HEK293T (cell line): ENCODE results near the gene TP53.

ENCODE experiments used
- CTCF ChIA-PET: fragments of 350-600 bp; formaldehyde crosslinking; extraction: SDS; loops from one replicate; lab custom pipeline; 2021; ENCODE audit warnings: antibody characterized with exemption, inconsistent platforms; lab: Yijun Ruan, JAX
- POLR2A ChIA-PET: fragments of 350-600 bp; formaldehyde crosslinking; extraction: SDS; loops from one replicate; lab custom pipeline; 2020; ENCODE audit warnings: antibody characterized with exemption, inconsistent platforms; lab: Yijun Ruan, JAX
- DNase-seq: peaks from one replicate; pipeline ENCODE4 v3.0.0; 2012; ENCODE audit warnings: mixed read lengths; ENCODE audit errors: extremely low spot score
- ARNT ChIP-seq: fragments of 450-650 bp; IDR thresholded peaks from 2 replicates; pipeline ENCODE4 v1.6.1; 2017; ENCODE audit warnings: mild to moderate bottlenecking
- BHLHE40 ChIP-seq: fragments of 450-650 bp; IDR thresholded peaks from 2 replicates; pipeline ENCODE4 v1.6.1; 2016; ENCODE audit warnings: mild to moderate bottlenecking, moderate library complexity, borderline replicate concordance
- CTBP1 ChIP-seq: fragments of 450-650 bp; IDR thresholded peaks from 2 replicates; pipeline ENCODE4 v1.6.1; 2016; ENCODE audit warnings: borderline replicate concordance
- ELF4 ChIP-seq: fragments of 450-650 bp; IDR thresholded peaks from 2 replicates; pipeline ENCODE4 v1.6.1; 2017; ENCODE audit warnings: antibody characterized with exemption
- FOXA1 ChIP-seq: fragments of 450-650 bp; IDR thresholded peaks from 2 replicates; pipeline ENCODE4 v1.6.1; 2016; ENCODE audit warnings: mild to moderate bottlenecking
- FOXK2 ChIP-seq: fragments of 450-650 bp; IDR thresholded peaks from 2 replicates; pipeline ENCODE4 v1.6.1; 2016; ENCODE audit warnings: mild to moderate bottlenecking
- FOXM1 ChIP-seq: fragments of 450-650 bp; IDR thresholded peaks from 2 replicates; pipeline ENCODE4 v1.6.1; 2017; ENCODE audit warnings: mild to moderate bottlenecking, borderline replicate concordance
- HDGF ChIP-seq: fragments of 450-650 bp; IDR thresholded peaks from 2 replicates; pipeline ENCODE4 v1.6.1; 2017; ENCODE audit warnings: antibody characterized with exemption, borderline replicate concordance
- L3MBTL2 ChIP-seq: fragments of 450-650 bp; conservative IDR thresholded peaks from 2 replicates; pipeline ENCODE4 v1.6.1; 2016; ENCODE audit warnings: mild to moderate bottlenecking
- LEF1 ChIP-seq: fragments of 450-650 bp; IDR thresholded peaks from 2 replicates; pipeline ENCODE4 v1.6.1; 2017; ENCODE audit warnings: mild to moderate bottlenecking, borderline replicate concordance
- NFRKB ChIP-seq: fragments of 450-650 bp; IDR thresholded peaks from 2 replicates; pipeline ENCODE4 v1.6.1; 2016; ENCODE audit warnings: mild to moderate bottlenecking, moderate library complexity
- SP1 ChIP-seq: fragments of 450-650 bp; IDR thresholded peaks from 2 replicates; pipeline ENCODE4 v1.6.1; 2017
- SUZ12 ChIP-seq: fragments of 450-650 bp; IDR thresholded peaks from 2 replicates; pipeline ENCODE4 v1.6.1; 2016; ENCODE audit warnings: mild to moderate bottlenecking
- TARDBP ChIP-seq: fragments of 450-650 bp; IDR thresholded peaks from 2 replicates; pipeline ENCODE4 v1.6.1; 2016
- ZNF384 ChIP-seq: fragments of 450-650 bp; IDR thresholded peaks from 2 replicates; pipeline ENCODE4 v1.6.1; 2016
- TF ChIP-seq, protein P1 (sequence below): fragments of 450-650 bp; IDR thresholded peaks from 2 replicates; pipeline ENCODE4 v1.6.1; 2016

Gene TP53

DNA sequence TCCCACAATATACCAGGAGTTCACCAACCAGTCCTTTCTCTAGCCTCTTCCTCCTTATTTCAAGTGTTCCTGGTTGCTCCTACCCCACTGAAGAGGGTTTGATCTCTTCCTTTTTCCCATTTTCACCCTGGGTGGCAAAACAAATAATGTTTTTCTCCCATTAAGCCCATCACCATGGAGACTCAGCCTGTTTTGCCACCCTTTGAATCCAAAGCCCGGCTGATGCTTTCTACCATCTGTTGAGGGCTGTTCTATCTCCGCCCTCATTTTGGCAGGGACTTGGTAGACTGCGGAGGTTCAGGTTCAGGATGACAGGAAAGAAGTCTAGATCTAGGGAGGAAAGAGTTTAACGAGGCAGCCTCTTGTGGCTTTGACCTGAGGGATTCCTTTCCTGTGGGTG, 32.8 kb upstream of the TP53 start:
- ChIA-PET POLR2A (interaction anchor here (2.3 kb wide), 1 partner anchor 33 kb away, joined by 7 read pairs; the partner anchor contains the start of gene TP53), CTCF (no interaction called here)
- DNase-seq: no peak
- no peak for TF ChIP-seq SP1
- TF ChIP-seq ARNT: no peak
- TF ChIP-seq ZNF384: no peak
- TF ChIP-seq FOXK2: no peak

DNA sequence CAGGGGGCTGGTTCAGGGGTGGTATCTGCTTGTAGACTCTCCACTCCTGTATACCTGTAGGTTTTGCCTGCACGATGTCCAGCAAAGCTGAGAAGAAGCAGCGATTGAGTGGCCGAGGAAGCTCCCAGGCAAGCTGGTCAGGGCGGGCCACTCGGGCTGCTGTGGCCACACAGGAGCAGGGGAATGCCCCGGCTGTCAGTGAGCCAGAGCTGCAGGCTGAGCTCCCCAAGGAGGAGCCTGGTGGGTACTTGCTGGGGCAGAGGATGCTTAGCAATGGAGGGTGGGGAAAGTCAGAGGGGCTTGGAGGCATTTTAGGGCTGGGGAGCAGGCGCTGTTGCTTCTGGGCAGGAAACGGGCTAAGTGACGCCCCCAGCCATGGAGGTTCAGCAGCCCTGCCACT, 32.4 kb upstream of the TP53 start:
- ChIA-PET CTCF (no interaction called here), POLR2A (interaction anchor here (2.3 kb wide), 1 partner anchor 32 kb away, joined by 7 read pairs; the partner anchor contains the start of gene TP53)
- no peak for TF ChIP-seq ELF4
- no peak for TF ChIP-seq BHLHE40
- TF ChIP-seq, protein P1, sequence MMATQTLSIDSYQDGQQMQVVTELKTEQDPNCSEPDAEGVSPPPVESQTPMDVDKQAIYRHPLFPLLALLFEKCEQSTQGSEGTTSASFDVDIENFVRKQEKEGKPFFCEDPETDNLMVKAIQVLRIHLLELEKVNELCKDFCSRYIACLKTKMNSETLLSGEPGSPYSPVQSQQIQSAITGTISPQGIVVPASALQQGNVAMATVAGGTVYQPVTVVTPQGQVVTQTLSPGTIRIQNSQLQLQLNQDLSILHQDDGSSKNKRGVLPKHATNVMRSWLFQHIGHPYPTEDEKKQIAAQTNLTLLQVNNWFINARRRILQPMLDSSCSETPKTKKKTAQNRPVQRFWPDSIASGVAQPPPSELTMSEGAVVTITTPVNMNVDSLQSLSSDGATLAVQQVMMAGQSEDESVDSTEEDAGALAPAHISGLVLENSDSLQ: no peak
- no peak for DNase-seq

DNA sequence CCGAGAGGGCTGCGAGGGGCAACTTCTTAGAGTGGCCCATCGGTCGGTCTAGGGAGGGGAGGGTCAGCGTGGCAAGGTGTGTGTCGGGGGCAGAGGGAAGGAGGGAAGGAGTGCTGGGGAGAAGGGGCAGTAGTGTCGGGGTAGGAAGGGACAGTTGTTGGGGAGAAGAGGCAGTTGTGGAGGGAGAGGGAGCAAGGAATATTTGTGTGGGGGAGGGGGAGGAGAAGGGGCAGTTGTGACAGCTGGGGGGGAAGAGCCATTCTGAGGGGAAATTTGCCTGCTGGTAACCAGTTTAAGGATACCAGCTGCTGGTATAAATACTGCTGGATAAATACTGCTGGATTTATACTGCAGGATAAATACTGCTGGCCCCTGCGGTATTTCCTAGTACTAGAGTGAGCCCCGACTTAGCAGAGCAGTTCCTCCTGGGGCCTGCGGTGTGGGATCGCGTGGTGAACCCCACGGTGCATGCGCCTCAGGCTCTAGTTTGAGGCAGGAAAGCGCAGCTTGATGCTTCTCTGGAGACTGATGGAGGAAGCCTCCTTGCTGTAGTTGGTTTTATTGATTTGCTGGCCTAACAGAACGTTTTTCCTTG, 30.6 kb upstream of the TP53 start:
- ChIA-PET CTCF (interaction anchor here (0.6 to 1.9 kb wide), 4 partner anchors 13 to 86 kb away, joined by 3 to 9 read pairs (median 3); partner anchors contain the start of genes EFNB3 and TP53), POLR2A (interaction anchor here (1.0 to 3.1 kb wide), 4 partner anchors 12 to 103 kb away, joined by 3 to 19 read pairs (median 10); partner anchors contain the start of genes FXR2 and TP53)
- TF ChIP-seq SUZ12 (no peak), HDGF (no peak), FOXK2 (no peak), ARNT (no peak), ELF4 (no peak), L3MBTL2 (no peak), CTBP1 (no peak), LEF1 (no peak), TARDBP (no peak), SP1 (no peak), ZNF384 (no peak), BHLHE40 (no peak), FOXM1 (no peak), NFRKB (no peak), FOXA1 (no peak)
- TF ChIP-seq, protein P1: no peak
- DNase-seq: no peak

DNA sequence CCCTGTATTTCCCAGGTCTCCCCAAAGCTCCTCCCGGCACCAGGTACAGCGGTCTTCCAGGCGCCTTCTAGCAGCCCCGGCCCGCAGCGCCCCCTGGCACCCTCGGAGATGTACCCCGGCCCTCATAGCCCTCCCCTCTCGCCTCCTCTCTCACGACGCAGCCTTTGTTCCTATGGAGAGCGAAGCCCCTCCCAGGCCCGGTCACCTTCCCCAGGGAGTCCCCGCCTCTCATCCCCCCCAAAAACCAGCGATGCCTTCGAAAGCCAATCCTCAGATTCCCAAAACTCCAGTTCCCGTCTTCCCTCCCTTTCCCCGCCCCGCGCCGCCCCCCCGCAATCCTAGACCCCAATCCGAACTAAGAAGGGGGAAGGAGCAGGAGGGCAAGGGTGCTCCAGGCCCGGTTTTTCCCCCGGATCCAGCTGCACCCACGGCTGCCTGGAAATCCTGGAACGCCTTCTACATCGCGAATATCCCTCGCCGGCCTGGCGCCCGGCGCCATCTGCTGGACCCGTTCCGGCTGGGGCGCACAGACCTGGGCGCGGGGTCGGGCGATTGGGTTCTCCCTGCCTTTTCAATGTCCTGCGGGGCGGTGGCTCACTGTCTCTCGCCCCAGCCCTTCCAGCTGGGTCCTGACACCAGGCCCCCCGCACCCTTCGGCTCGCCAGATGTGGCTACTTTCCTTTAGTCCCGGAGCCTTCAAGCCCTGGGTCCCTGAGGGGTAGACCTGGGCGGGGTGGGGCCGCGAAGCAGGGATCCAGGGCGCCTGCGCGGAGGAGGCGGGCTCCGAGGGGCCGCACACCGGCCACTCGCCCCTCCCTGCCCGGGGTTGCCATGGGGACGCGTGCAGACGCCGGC, 29.8 kb upstream of the TP53 start, which contains the start of gene DNAH2:
TSS of gene DNAH2 (plus strand) at position 844 of the 855 bp plus-strand sequence. CDS start 1,991 bp downstream, outside the sequence.
- POLR2A ChIA-PET: interaction anchor here (0.6 to 3.1 kb wide), 8 partner anchors 11 to 157 kb away, joined by 3 to 19 read pairs (median 4); partner anchors contain the start of genes FXR2 and TP53
- CTCF ChIA-PET: interaction anchor here (0.6 to 1.9 kb wide), 8 partner anchors 10 to 122 kb away, joined by 3 to 9 read pairs (median 3); partner anchors contain the start of genes ATP1B2, EFNB3 and TP53
- DNase-seq: peak; percentile 94
- TF ChIP-seq FOXK2: no peak
- no peak for TF ChIP-seq LEF1
- peak; percentile 95 for TF ChIP-seq FOXM1
- TF ChIP-seq ZNF384: no peak
- peak; percentile 30; the same call in 1 of the 2 replicates for TF ChIP-seq CTBP1
- no peak for TF ChIP-seq SP1
- TF ChIP-seq L3MBTL2: peak; percentile 85

DNA sequence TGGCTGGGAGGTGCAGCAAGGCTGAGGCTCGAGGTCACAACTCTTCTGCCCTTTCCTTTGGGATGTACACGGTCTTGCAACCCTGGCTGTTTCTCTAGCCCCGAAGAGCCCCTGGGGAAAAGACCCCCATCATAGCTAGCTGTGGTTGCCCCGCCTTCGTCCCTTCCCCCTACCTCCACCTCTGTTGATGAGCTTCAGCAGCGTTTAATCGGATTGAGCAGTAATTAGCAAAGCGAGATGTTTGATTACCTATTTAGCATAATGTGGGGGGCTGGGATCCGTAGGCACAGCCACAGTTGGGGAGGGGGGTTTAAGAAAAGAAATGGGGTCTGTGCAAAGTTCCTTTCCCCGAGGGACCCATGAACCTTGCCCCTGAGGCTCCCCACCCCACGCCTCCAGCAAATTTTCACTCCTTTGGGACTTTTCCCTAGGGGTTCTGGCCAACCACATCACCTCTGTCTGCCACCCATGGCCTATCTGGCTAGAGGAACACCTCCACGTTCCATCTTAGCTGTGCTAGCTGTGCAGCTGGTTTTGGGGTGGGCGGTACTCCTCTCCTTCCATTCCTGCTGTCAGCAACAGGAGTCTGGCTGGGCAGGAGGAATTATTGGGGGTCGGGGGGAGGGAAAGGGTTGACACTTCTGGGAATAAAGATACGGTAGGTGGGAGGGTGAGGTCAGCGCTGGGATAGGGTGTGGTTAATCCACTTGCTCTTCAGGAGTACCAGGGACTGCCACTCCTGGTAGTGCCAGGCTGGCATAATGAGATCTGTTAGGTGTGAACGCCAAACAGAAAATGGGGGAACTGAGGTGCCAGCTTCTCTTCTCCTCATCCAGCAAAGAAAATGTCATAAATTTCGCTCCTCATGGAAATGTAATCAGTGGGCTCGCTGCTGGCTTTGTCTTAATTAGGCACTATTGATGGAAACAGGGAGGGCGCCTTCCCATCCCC, 28.9 kb upstream of the TP53 start:
- ChIA-PET POLR2A (interaction anchor here (0.6 to 3.1 kb wide), 8 partner anchors 10 to 156 kb away, joined by 3 to 19 read pairs (median 4); partner anchors contain the start of genes FXR2 and TP53), CTCF (interaction anchor here (0.7 to 1.9 kb wide), 6 partner anchors 9 to 123 kb away, joined by 3 to 9 read pairs (median 5); partner anchors contain the start of gene ATP1B2)
- TF ChIP-seq LEF1: no peak
- TF ChIP-seq FOXA1: no peak
- TF ChIP-seq TARDBP: no peak
- DNase-seq: no peak
